Upper lobe of right lung (tissue), 1 donor: ENCODE results near the gene MLXIP. TPM values are rescaled to one million over a fixed set of nuclear protein-coding genes. Genes with fewer than 3 reads are reported as not detected.

Experiments
- ATAC-seq: fragments of 200-7000 bp; cut with Tn5 transposase; one replicate; pipeline ENCODE4 v1.9.1; 2020; ENCODE audit warnings: mild to moderate bottlenecking, moderate library complexity
- DNase-seq: peaks from one replicate; pipeline ENCODE4 v3.0.0-alpha.2; 2020
- H3K27ac ChIP-seq: fragments of 200-600 bp; one replicate; pipeline ENCODE4 v1.8.0; 2022
- H3K27me3 ChIP-seq: fragments of 200-600 bp; one replicate; pipeline ENCODE4 v1.8.0; 2022; ENCODE audit warnings: mild to moderate bottlenecking
- H3K36me3 ChIP-seq: fragments of 200-600 bp; one replicate; pipeline ENCODE4 v1.8.0; 2022
- H3K4me1 ChIP-seq: fragments of 200-600 bp; one replicate; pipeline ENCODE4 v1.8.0; 2022
- H3K4me3 ChIP-seq: fragments of 200-600 bp; one replicate; pipeline ENCODE4 v1.8.0; 2022; ENCODE audit warnings: mild to moderate bottlenecking
- H3K9me3 ChIP-seq: fragments of 200-600 bp; one replicate; pipeline ENCODE4 v1.8.0; 2022
- CTCF ChIP-seq: fragments of 200-600 bp; IDR thresholded peaks from one replicate; pipeline ENCODE4 v1.8.0; 2022; ENCODE audit warnings: antibody characterized with exemption
- intact Hi-C: fragments of 100-400 bp; cut with DNase I; formaldehyde crosslinking; loops from one replicate; pipeline ENCODE4 v1.11.0; 2022
- long read RNA-seq: library from polyadenylated mRNA; unstranded; transcript quantifications from one replicate; pipeline ENCODE4 v2.0.0, GENCODE V29; 2021
- total RNA-seq: library from RNA; stranded (reverse); fragmentation: NEBNext Ultra II Directional; extraction: Animal tissue kit (Norgen Biotek cat#: 25700); gene quantifications from one replicate; pipeline ENCODE4 v1.2.1, GENCODE V29; 2021
- donor health status: DM: no; HTN: yes; CAD: no; lungs with severe emphysema.

Gene MLXIP, protein sequence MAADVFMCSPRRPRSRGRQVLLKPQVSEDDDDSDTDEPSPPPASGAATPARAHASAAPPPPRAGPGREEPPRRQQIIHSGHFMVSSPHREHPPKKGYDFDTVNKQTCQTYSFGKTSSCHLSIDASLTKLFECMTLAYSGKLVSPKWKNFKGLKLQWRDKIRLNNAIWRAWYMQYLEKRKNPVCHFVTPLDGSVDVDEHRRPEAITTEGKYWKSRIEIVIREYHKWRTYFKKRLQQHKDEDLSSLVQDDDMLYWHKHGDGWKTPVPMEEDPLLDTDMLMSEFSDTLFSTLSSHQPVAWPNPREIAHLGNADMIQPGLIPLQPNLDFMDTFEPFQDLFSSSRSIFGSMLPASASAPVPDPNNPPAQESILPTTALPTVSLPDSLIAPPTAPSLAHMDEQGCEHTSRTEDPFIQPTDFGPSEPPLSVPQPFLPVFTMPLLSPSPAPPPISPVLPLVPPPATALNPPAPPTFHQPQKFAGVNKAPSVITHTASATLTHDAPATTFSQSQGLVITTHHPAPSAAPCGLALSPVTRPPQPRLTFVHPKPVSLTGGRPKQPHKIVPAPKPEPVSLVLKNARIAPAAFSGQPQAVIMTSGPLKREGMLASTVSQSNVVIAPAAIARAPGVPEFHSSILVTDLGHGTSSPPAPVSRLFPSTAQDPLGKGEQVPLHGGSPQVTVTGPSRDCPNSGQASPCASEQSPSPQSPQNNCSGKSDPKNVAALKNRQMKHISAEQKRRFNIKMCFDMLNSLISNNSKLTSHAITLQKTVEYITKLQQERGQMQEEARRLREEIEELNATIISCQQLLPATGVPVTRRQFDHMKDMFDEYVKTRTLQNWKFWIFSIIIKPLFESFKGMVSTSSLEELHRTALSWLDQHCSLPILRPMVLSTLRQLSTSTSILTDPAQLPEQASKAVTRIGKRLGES
- total RNA-seq: 57.4 TPM
- long read RNA-seq, full-length matches to known transcripts: 52 of 155 reads
- long read RNA-seq, partial matches to known transcripts: 51 of 155 reads
- long read RNA-seq, other reads (novel, unspliced or antisense): 52 of 155 reads

- Histone ChIP-seq H3K27ac (peak within 1 kb of the TSS; percentile 87), H3K9me3 (no peaks in the 10 kb centered on the region), H3K4me1 (peaks cover 34% of the 10 kb centered on the region), H3K36me3 (no peaks in the 10 kb centered on the region), H3K4me3 (peak within 1 kb of the TSS; percentile 81), H3K27me3 (no peaks in the 10 kb centered on the region)
- no peak for TF ChIP-seq CTCF
- intact Hi-C loops: no loop called here
- peak; percentile 97 for DNase-seq
- peak; percentile 89 for ATAC-seq
Measured at GRCh38 chr12:122078141-122079032, at the start of gene MLXIP. MLXIP (plus strand) TSS chr12:122078756; CDS start chr12:122078854, 98 bp downstream.

- H3K27ac ChIP-seq: no peak overlapping the region
- no peak overlapping the region for H3K4me3 ChIP-seq
- H3K9me3 ChIP-seq: no peaks in the 10 kb centered on the region
- no peak for DNase-seq
- TF ChIP-seq CTCF: no peak
- peaks cover 13% of the 10 kb centered on the region for H3K4me1 ChIP-seq
- intact Hi-C loops: no loop called here
- H3K27me3 ChIP-seq: no peaks in the 10 kb centered on the region
- no peaks in the 10 kb centered on the region for H3K36me3 ChIP-seq
- no peak for ATAC-seq
Measured at GRCh38 chr12:122028905-122029560, 49.5 kb upstream of the MLXIP start.

- intact Hi-C loops: no loop called here
- DNase-seq: no peak
- H3K4me3 ChIP-seq: no peak overlapping the region
- H3K9me3 ChIP-seq: no peaks in the 10 kb centered on the region
- H3K27me3 ChIP-seq: no peaks in the 10 kb centered on the region
- H3K4me1 ChIP-seq: peaks cover 12% of the 10 kb centered on the region
- TF ChIP-seq CTCF: no peak
- no peaks in the 10 kb centered on the region for H3K36me3 ChIP-seq
- H3K27ac ChIP-seq: no peak overlapping the region
- ATAC-seq: peak; percentile 53
Measured at GRCh38 chr12:122029620-122030423, 48.7 kb upstream of the MLXIP start.

- H3K27ac ChIP-seq: no peak overlapping the region
- peaks cover 14% of the 10 kb centered on the region for H3K4me1 ChIP-seq
- intact Hi-C loops: no loop called here
- ATAC-seq: peak; percentile 6
- H3K9me3 ChIP-seq: no peaks in the 10 kb centered on the region
- no peak for TF ChIP-seq CTCF
- no peak for DNase-seq
- H3K36me3 ChIP-seq: no peaks in the 10 kb centered on the region
- no peak overlapping the region for H3K4me3 ChIP-seq
- no peaks in the 10 kb centered on the region for H3K27me3 ChIP-seq
Measured at GRCh38 chr12:122030424-122031035, 48.0 kb upstream of the MLXIP start.
